ENCODE results near the gene CSF3R.

- no peak for TF ChIP-seq TAF1 (IDR thresholded peaks at IDR 0.05; ENCODE audit: low read depth, low read length)
- TF ChIP-seq POLR2A (IDR thresholded peaks at IDR 0.05; ENCODE audit: low read depth, low read length): no peak
- TF ChIP-seq POLR2AphosphoS5 (IDR thresholded peaks at IDR 0.05; ENCODE audit: low read depth, low read length): no peak
- TF ChIP-seq SPI1 (IDR thresholded peaks at IDR 0.05; ENCODE audit: low read depth, low read length): no peak
- TF ChIP-seq PAX5 (IDR thresholded peaks at IDR 0.05; ENCODE audit: insufficient read depth, low read length, severe bottlenecking): no peak
- no peak for TF ChIP-seq POU2F2 (IDR thresholded peaks at IDR 0.05; ENCODE audit: low read depth, low read length)
These were observed 37.3 kb upstream of the CSF3R start for GRCh38 chr1:36520056-36520455.
